HEK293 (cell line): ENCODE measurements around the gene DDX54.

ENCODE experiments used
- CTCF ChIA-PET: fragments of 350-600 bp; formaldehyde crosslinking; extraction: SDS; loops from one replicate; lab custom pipeline; 2021; ENCODE audit warnings: antibody characterized with exemption; lab: Yijun Ruan, JAX
- POLR2A ChIA-PET: fragments of 300-600 bp; formaldehyde crosslinking; extraction: SDS; loops from one replicate; lab custom pipeline; 2020; ENCODE audit warnings: antibody characterized with exemption, inconsistent platforms; lab: Yijun Ruan, JAX
- H3K27ac ChIP-seq: fragments of 200-500 bp; sonication (Bioruptor generic); 2 replicates; pipeline ENCODE4 v1.5.1; 2014; ENCODE audit warnings: low read depth, low read length, control low read depth, inconsistent platforms; ENCODE audit errors: extremely low read depth
- H3K36me3 ChIP-seq, 2 experiments: fragments of 200-500 bp in 1 of 2; sonication (Bioruptor generic) in 1 of 2; 1 replicate in 1 of 2; 2 replicates in 1 of 2; pipeline ENCODE4 v1.5.1; 2014 to 2017; ENCODE audit warnings: inconsistent platforms in 2 of 2, low read length in 2 of 2; ENCODE audit not compliant: control insufficient read depth in 2 of 2, insufficient read depth in 1 of 2
- H3K4me1 ChIP-seq: fragments of 200-500 bp; sonication (Bioruptor generic); 2 replicates; pipeline ENCODE4 v1.5.1; 2014; ENCODE audit warnings: mild to moderate bottlenecking, low read length, inconsistent platforms; ENCODE audit not compliant: control insufficient read depth, insufficient read depth
- H3K4me3 ChIP-seq: 2 replicates; pipeline ENCODE4 v1.5.1; 2011; ENCODE audit warnings: low read depth, mild to moderate bottlenecking, control low read depth, low read length, moderate library complexity
- H3K9me3 ChIP-seq: fragments of 200-500 bp; sonication (Bioruptor generic); 2 replicates; pipeline ENCODE4 v1.5.1; 2014; ENCODE audit warnings: low read depth, low read length, inconsistent platforms; ENCODE audit not compliant: control insufficient read depth, insufficient read depth
- KLF16 ChIP-seq: fragments of 450-650 bp; formaldehyde crosslinking; IDR thresholded peaks from 2 replicates; pipeline ENCODE4 v1.5.1; 2017; ENCODE audit warnings: missing biosample characterization, missing genetic modification characterization
- YY2 ChIP-seq: fragments of 450-650 bp; formaldehyde crosslinking; IDR thresholded peaks from 2 replicates; pipeline ENCODE4 v1.5.1; 2016; ENCODE audit warnings: missing biosample characterization, missing genetic modification characterization
- ZFP41 ChIP-seq: fragments of 450-650 bp; formaldehyde crosslinking; IDR thresholded peaks from 2 replicates; pipeline ENCODE4 v1.5.1; 2016; ENCODE audit warnings: missing biosample characterization, missing genetic modification characterization, borderline replicate concordance
- ZNF2 ChIP-seq: fragments of 450-650 bp; formaldehyde crosslinking; IDR thresholded peaks from 2 replicates; pipeline ENCODE4 v1.5.1; 2016; ENCODE audit warnings: missing biosample characterization, missing genetic modification characterization
- ZNF341 ChIP-seq: fragments of 450-650 bp; formaldehyde crosslinking; IDR thresholded peaks from 2 replicates; pipeline ENCODE4; 2016; ENCODE audit warnings: low read depth, missing biosample characterization, missing genetic modification characterization
- ZNF585B ChIP-seq: fragments of 450-650 bp; formaldehyde crosslinking; IDR thresholded peaks from 2 replicates; pipeline ENCODE4 v1.5.1; 2016; ENCODE audit warnings: missing biosample characterization, missing genetic modification characterization
- ZNF623 ChIP-seq: fragments of 450-650 bp; formaldehyde crosslinking; IDR thresholded peaks from 2 replicates; pipeline ENCODE4 v1.5.1; 2016; ENCODE audit warnings: missing biosample characterization, missing genetic modification characterization
- ZNF624 ChIP-seq: fragments of 450-650 bp; formaldehyde crosslinking; IDR thresholded peaks from 2 replicates; pipeline ENCODE4 v1.5.1; 2017; ENCODE audit warnings: missing biosample characterization, missing genetic modification characterization
- ZNF629 ChIP-seq: fragments of 450-650 bp; formaldehyde crosslinking; IDR thresholded peaks from 2 replicates; pipeline ENCODE4 v1.5.1; 2017; ENCODE audit warnings: missing biosample characterization, missing genetic modification characterization
- TF ChIP-seq, protein P1 (sequence below): fragments of 450-650 bp; formaldehyde crosslinking; conservative IDR thresholded peaks from 2 replicates; pipeline ENCODE4 v1.5.1; 2016; ENCODE audit warnings: low read depth, missing biosample characterization, missing genetic modification characterization
- TF ChIP-seq, protein P2 (sequence below): fragments of 450-650 bp; formaldehyde crosslinking; IDR thresholded peaks from 2 replicates; pipeline ENCODE4 v1.5.1; 2016; ENCODE audit warnings: missing biosample characterization, missing genetic modification characterization, borderline replicate concordance

DDX54 gene

DNA sequence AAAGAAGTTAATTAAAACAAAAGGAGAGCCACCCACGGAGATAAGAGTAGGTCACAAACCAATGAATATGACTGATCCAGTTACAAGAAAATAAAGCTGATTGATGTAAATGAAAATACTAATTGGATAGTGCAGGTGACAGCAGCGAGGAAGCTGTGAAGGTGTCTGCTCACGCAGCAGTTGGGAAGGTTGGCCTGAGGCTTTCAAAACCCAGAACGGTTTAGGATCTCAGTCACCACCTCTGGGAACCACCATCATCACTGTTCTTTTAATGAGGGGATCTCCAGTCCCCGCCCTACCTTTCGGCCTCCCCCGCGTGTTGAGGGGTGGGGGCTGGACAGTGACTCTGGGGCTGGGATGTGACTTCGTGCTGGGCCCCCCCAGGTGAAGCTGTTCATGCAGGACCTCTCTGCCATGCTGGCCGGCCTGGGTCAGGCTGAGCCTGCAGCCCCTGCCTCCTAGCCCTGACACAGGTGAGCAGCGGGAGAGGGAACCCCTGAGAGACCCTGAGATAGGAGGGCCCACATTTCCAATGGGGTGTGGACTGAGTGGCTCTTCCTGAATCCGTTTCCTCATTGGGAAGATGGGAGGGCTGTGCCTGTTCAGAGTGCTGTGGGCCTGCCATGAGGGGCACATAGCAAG lies 27.9 kb downstream of the DDX54 start:
- Histone ChIP-seq H3K4me3 (no peak overlapping the region), H3K36me3 (peaks cover 0 to 47% of the 10 kb centered on the region in 2 experiments; a peak in 1 of 3 replicates), H3K9me3 (no peaks in the 10 kb centered on the region), H3K4me1 (no peaks in the 10 kb centered on the region; the same call in 1 of the 2 replicates), H3K27ac (no peak overlapping the region)
- no peak for TF ChIP-seq ZNF341 (tag by site-specific recombination)
- no peak for TF ChIP-seq ZNF623
- no peak for TF ChIP-seq ZFP41 (tag by site-specific recombination)
- TF ChIP-seq, protein P1, sequence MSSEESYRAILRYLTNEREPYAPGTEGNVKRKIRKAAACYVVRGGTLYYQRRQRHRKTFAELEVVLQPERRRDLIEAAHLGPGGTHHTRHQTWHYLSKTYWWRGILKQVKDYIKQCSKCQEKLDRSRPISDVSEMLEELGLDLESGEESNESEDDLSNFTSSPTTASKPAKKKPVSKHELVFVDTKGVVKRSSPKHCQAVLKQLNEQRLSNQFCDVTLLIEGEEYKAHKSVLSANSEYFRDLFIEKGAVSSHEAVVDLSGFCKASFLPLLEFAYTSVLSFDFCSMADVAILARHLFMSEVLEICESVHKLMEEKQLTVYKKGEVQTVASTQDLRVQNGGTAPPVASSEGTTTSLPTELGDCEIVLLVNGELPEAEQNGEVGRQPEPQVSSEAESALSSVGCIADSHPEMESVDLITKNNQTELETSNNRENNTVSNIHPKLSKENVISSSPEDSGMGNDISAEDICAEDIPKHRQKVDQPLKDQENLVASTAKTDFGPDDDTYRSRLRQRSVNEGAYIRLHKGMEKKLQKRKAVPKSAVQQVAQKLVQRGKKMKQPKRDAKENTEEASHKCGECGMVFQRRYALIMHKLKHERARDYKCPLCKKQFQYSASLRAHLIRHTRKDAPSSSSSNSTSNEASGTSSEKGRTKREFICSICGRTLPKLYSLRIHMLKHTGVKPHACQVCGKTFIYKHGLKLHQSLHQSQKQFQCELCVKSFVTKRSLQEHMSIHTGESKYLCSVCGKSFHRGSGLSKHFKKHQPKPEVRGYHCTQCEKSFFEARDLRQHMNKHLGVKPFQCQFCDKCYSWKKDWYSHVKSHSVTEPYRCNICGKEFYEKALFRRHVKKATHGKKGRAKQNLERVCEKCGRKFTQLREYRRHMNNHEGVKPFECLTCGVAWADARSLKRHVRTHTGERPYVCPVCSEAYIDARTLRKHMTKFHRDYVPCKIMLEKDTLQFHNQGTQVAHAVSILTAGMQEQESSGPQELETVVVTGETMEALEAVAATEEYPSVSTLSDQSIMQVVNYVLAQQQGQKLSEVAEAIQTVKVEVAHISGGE (tag by site-specific recombination): no peak
- ChIA-PET POLR2A (no interaction called here), CTCF (interaction anchor here (1.2 to 1.5 kb wide), 2 partner anchors 17 to 59 kb away, joined by 3 read pairs; no protein-coding TSS in a partner anchor)

DNA sequence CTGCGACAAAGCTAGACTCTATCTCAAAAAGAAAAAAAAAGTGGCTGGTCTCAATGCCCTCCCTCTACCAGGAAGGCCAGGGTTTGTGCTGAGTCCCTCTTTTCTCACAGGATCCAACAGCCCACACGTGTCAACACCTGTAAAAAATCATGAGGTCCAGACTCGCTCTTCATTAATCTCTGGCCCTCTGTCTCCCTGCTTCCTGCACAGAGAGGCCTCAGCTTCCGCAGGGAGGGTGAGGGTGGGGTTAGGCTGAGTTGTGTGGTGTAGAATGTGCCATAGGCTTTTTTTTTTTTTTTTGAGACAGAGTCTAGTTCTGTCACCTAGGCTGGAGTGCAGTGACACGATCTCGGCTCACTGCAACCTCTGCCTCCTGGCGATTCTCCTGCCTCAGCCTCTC lies 29.6 kb downstream of the DDX54 start:
- no peaks in the 10 kb centered on the region for H3K9me3 ChIP-seq
- ChIA-PET CTCF (interaction anchor here (0.7 kb wide), 2 partner anchors 57 to 164 kb away, joined by 3 read pairs; no protein-coding TSS in a partner anchor), POLR2A (interaction anchor here (0.8 kb wide), 1 partner anchor 30 kb away, joined by 5 read pairs; the partner anchor contains the start of gene RITA1)
- no peak for TF ChIP-seq YY2 (tag by site-specific recombination)
- TF ChIP-seq, protein P1 (tag by site-specific recombination): no peak
- no peak for TF ChIP-seq ZNF629 (tag by site-specific recombination)
- no peak for TF ChIP-seq ZNF2 (tag by site-specific recombination)
- TF ChIP-seq, protein P2, sequence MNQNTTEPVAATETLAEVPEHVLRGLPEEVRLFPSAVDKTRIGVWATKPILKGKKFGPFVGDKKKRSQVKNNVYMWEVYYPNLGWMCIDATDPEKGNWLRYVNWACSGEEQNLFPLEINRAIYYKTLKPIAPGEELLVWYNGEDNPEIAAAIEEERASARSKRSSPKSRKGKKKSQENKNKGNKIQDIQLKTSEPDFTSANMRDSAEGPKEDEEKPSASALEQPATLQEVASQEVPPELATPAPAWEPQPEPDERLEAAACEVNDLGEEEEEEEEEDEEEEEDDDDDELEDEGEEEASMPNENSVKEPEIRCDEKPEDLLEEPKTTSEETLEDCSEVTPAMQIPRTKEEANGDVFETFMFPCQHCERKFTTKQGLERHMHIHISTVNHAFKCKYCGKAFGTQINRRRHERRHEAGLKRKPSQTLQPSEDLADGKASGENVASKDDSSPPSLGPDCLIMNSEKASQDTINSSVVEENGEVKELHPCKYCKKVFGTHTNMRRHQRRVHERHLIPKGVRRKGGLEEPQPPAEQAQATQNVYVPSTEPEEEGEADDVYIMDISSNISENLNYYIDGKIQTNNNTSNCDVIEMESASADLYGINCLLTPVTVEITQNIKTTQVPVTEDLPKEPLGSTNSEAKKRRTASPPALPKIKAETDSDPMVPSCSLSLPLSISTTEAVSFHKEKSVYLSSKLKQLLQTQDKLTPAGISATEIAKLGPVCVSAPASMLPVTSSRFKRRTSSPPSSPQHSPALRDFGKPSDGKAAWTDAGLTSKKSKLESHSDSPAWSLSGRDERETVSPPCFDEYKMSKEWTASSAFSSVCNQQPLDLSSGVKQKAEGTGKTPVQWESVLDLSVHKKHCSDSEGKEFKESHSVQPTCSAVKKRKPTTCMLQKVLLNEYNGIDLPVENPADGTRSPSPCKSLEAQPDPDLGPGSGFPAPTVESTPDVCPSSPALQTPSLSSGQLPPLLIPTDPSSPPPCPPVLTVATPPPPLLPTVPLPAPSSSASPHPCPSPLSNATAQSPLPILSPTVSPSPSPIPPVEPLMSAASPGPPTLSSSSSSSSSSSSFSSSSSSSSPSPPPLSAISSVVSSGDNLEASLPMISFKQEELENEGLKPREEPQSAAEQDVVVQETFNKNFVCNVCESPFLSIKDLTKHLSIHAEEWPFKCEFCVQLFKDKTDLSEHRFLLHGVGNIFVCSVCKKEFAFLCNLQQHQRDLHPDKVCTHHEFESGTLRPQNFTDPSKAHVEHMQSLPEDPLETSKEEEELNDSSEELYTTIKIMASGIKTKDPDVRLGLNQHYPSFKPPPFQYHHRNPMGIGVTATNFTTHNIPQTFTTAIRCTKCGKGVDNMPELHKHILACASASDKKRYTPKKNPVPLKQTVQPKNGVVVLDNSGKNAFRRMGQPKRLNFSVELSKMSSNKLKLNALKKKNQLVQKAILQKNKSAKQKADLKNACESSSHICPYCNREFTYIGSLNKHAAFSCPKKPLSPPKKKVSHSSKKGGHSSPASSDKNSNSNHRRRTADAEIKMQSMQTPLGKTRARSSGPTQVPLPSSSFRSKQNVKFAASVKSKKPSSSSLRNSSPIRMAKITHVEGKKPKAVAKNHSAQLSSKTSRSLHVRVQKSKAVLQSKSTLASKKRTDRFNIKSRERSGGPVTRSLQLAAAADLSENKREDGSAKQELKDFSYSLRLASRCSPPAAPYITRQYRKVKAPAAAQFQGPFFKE (tag by site-specific recombination): no peak
- no peak for TF ChIP-seq KLF16 (tag by site-specific recombination)
- TF ChIP-seq ZNF624 (tag by site-specific recombination): no peak
- TF ChIP-seq ZNF585B (tag by site-specific recombination): no peak
- no peak overlapping the region for H3K4me3 ChIP-seq
- H3K27ac ChIP-seq: no peak overlapping the region
- H3K4me1 ChIP-seq: no peaks in the 10 kb centered on the region
- peaks cover 0 to 37% of the 10 kb centered on the region in 2 experiments; a peak in 1 of 3 replicates for H3K36me3 ChIP-seq
